Uterus (tissue), 4 donors: ENCODE measurements around the gene C19orf67. TPM values are rescaled to one million over a fixed set of nuclear protein-coding genes. Genes with fewer than 3 reads are reported as not detected.
"Not testable (repeated sequence)": the region's sequence is repeated elsewhere in the genome, so short reads cannot be mapped to it uniquely, and the experiment has no call there.

Experiments used
- DNase-seq, 2 donors: peaks; one replicate each; pipeline ENCODE4 v3.0.0-alpha.2; 2019 to 2020
- H3K27ac ChIP-seq, 2 donors: fragments of 200-600 bp; sonication (generic); 1 replicate in 1 of 2; 2 replicates in 1 of 2; pipeline ENCODE4 v1.5.1; 2016 to 2018
- H3K27me3 ChIP-seq, 2 donors: fragments of 200-600 bp; sonication (generic); one replicate each; pipeline ENCODE4 v1.5.1; 2018 to 2019; ENCODE audit warnings: control low read depth in 1 of 2
- H3K36me3 ChIP-seq, 2 donors: fragments of 200-600 bp; sonication (generic); one replicate each; pipeline ENCODE4 v1.5.1; 2019; ENCODE audit warnings: control low read depth in 1 of 2
- H3K4me1 ChIP-seq, 2 donors: fragments of 200-600 bp; sonication (generic); one replicate each; pipeline ENCODE4 v1.5.1; 2018 to 2019; ENCODE audit warnings: control low read depth in 1 of 2
- H3K4me3 ChIP-seq, 2 donors: fragments of 200-600 bp; sonication (generic); 1 replicate in 1 of 2; 2 replicates in 1 of 2; pipeline ENCODE4 v1.5.1; 2018 to 2019; ENCODE audit warnings: mild to moderate bottlenecking in 1 of 2
- H3K9me3 ChIP-seq, 2 donors: fragments of 200-600 bp; sonication (generic); one replicate each; pipeline ENCODE4 v1.5.1; 2019; ENCODE audit warnings: control low read depth in 1 of 2
- POLR2A ChIP-seq, 2 donors: fragments of 450-650 bp; IDR thresholded peaks; one replicate each; pipeline ENCODE4 v1.6.1; 2016; ENCODE audit warnings: antibody characterized with exemption in 2 of 2, mild to moderate bottlenecking in 1 of 2, moderate library complexity in 1 of 2
- intact Hi-C: fragments of 100-400 bp; cut with DNase I; formaldehyde crosslinking; loops from one replicate; pipeline ENCODE4 v1.15.1; 2023; ENCODE audit warnings: low total_unique reads
- total RNA-seq, 4 donors: library from RNA; depleted of rRNA in 3 of 4; stranded (reverse); fragments of >200 nt in 3 of 4; gene quantifications; one replicate each; pipeline versions ENCODE4 v1.1.0 to v1.2.4, GENCODE V29; 2014 to 2023
- TF ChIP-seq, protein P1 (sequence below), 4 experiments: fragments of 200-600 bp in 2 of 4; fragments of 450-650 bp in 2 of 4; sonication (generic) in 2 of 4; IDR thresholded peaks; one replicate each; pipeline ENCODE4 v1.5.1; 2016 to 2019; ENCODE audit warnings: antibody characterized with exemption in 4 of 4, mild to moderate bottlenecking in 2 of 4, moderate library complexity in 1 of 4
- donor health status: DM: yes; HTN: yes; CAD: no.

C19orf67 gene
- total RNA-seq, 4 donors from 2014 or later = 1.7 TPM; not detected in 3

DNA sequence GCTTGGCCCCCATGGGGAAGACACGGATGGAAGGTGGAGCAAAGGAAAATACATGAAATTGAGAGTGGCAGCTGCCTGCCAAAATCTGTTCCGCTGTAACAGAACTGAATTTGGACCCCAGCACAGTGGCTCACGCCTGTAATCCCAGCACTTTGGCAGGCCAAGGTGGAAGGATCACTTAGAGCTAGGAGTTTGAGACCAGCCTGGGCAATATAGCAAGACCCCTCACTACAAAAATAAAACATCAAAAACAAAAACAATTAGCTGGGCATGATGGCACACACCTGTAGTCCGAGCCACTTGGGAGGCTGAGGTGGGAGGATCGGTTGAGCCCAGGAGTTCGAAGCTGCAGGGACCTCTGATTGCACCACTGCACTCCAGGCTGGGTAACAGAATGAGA is 33.1 kb downstream of the C19orf67 start:
- intact Hi-C loops = no loop called here

DNA sequence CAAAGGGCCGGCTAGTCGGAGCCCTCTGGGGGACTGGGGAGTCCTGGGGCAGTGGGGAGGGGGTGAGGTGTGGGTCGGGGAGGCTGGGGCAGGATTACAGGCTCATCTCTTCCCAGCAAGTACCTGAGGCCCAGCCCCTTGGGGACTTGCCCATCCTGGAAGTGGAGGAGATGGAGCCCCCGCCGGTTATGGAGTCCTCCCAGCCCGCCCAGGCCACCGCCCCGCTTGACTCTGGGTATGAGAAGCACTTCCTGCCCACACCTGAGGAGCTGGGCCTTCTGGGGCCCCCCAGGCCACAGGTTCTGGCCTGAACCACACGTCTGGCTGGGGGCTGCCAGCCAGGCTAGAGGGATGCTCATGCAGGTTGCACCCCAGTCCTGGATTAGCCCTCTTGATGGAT is 33.6 kb downstream of the C19orf67 start:
- H3K27ac ChIP-seq = no peak overlapping the region
- H3K36me3 ChIP-seq = no peaks in the 10 kb centered on the region
- TF ChIP-seq, protein P1, sequence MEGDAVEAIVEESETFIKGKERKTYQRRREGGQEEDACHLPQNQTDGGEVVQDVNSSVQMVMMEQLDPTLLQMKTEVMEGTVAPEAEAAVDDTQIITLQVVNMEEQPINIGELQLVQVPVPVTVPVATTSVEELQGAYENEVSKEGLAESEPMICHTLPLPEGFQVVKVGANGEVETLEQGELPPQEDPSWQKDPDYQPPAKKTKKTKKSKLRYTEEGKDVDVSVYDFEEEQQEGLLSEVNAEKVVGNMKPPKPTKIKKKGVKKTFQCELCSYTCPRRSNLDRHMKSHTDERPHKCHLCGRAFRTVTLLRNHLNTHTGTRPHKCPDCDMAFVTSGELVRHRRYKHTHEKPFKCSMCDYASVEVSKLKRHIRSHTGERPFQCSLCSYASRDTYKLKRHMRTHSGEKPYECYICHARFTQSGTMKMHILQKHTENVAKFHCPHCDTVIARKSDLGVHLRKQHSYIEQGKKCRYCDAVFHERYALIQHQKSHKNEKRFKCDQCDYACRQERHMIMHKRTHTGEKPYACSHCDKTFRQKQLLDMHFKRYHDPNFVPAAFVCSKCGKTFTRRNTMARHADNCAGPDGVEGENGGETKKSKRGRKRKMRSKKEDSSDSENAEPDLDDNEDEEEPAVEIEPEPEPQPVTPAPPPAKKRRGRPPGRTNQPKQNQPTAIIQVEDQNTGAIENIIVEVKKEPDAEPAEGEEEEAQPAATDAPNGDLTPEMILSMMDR (IDR thresholded peaks at IDR 0.05) = no peak
- no peak for TF ChIP-seq POLR2A (IDR thresholded peaks at IDR 0.05)
- H3K4me3 ChIP-seq = no peak overlapping the region
- H3K4me1 ChIP-seq = no peaks in the 10 kb centered on the region
- DNase-seq = no peak
- H3K9me3 ChIP-seq = no peaks in the 10 kb centered on the region
- H3K27me3 ChIP-seq = no peaks in the 10 kb centered on the region
- intact Hi-C loops = no loop called here

More for the DNA sequence above, 33.1 kb downstream of the C19orf67 start:
- no peak for DNase-seq
- Histone ChIP-seq H3K9me3 (no peaks in the 10 kb centered on the region), H3K27ac (no peak overlapping the region), H3K36me3 (no peaks in the 10 kb centered on the region), H3K4me3 (no peak overlapping the region), H3K27me3 (no peaks in the 10 kb centered on the region), H3K4me1 (peaks cover 0 to 2% of the 10 kb centered on the region in 2 donors)
- TF ChIP-seq, protein P1 (IDR thresholded peaks at IDR 0.05) = no peak
- TF ChIP-seq POLR2A (IDR thresholded peaks at IDR 0.05) = no peak

DNA sequence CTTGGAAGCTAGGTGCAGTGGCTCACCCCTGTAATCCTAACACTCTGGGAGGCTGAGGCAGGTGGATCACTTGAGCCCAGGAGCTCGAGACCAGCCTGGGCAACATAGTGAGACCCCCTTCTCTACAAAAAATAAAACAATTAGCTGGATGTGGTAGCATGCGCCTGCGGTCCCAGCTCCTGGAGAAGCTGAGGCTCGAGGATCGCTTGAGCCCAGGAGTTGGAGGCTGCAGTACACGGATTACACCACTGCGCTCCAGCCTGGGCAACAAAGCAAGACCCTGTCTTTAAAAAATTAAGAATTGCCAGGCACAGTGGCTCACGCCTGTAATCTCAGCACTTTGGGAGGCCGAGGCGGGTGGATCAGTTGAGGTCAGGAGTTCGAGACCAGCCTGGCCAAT is 34.6 kb downstream of the C19orf67 start:
- intact Hi-C loops, H3K27ac ChIP-seq, H3K9me3 ChIP-seq, DNase-seq, H3K4me3 ChIP-seq, H3K36me3 ChIP-seq, H3K27me3 ChIP-seq, H3K4me1 ChIP-seq: not testable (repeated sequence)

- no peak overlapping the region for H3K4me3 ChIP-seq
- no peaks in the 10 kb centered on the region for H3K36me3 ChIP-seq
- no peaks in the 10 kb centered on the region for H3K27me3 ChIP-seq
- no peaks in the 10 kb centered on the region for H3K4me1 ChIP-seq
- no peaks in the 10 kb centered on the region for H3K9me3 ChIP-seq
- TF ChIP-seq, protein P1 (IDR thresholded peaks at IDR 0.05) = no peak
- TF ChIP-seq POLR2A (IDR thresholded peaks at IDR 0.05) = no peak
- intact Hi-C loops = no loop called here
- H3K27ac ChIP-seq = no peak overlapping the region
- DNase-seq = no peak
Observed at GRCh38 chr19:14050512-14050911, 35.1 kb downstream of the C19orf67 start.

DNA sequence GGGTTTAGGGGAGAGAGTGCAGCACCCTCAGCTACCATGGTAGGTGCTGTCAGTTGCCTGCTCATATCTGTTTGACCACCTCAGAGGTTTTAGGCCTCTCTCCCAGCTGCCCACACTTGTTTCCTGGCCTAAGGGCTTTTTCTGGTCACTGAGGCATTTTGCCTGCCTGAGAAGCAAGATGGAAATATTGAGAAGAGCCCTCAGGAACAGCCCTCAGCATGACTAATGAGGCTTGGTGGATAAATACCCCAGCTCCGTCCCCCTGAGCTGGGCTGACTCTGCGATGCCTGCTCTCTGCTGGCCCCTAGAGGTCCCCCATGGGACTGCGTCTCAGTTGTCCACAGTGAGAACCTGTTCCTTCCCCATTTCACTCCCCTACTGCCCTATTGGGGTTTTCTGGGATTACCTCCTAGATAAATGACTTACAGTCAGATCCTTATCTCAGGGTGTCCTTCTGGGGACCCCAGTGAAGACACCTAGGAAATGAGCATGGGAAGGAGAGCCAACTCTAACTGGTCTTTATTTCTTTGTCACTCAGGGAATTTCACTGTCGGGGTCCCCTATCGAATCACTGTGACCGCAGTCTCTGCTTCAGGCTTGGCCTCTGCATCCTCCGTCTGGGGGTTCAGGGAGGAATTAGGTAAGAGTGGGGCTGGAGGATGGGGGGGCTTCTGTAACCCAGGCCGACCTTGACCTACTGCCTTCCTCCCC is 37.0 kb downstream of the C19orf67 start:
- Histone ChIP-seq H3K27ac (no peak overlapping the region), H3K9me3 (no peaks in the 10 kb centered on the region), H3K27me3 (no peaks in the 10 kb centered on the region), H3K36me3 (no peaks in the 10 kb centered on the region), H3K4me3 (no peak overlapping the region), H3K4me1 (no peaks in the 10 kb centered on the region)
- TF ChIP-seq POLR2A (IDR thresholded peaks at IDR 0.05) = no peak
- TF ChIP-seq, protein P1 (IDR thresholded peaks at IDR 0.05) = peak; percentile 25 to 44 (median 32)
- DNase-seq = no peak
- intact Hi-C loops = no loop called here

- H3K27me3 ChIP-seq, H3K9me3 ChIP-seq, H3K36me3 ChIP-seq, intact Hi-C loops, H3K27ac ChIP-seq, H3K4me3 ChIP-seq, H3K4me1 ChIP-seq, DNase-seq: not testable (repeated sequence)
Observed at GRCh38 chr19:14047866-14048265, 37.7 kb downstream of the C19orf67 start.
